Gastroesophageal sphincter (tissue), 3 donors: Measurements from ENCODE around the gene C11orf16.

Experiments
- POLR2A ChIP-seq, 2 donors: fragments of 450-650 bp; IDR thresholded peaks; one replicate each; pipeline ENCODE4 v1.6.1; 2017; ENCODE audit warnings: antibody characterized with exemption in 2 of 2, mild to moderate bottlenecking in 2 of 2, moderate library complexity in 1 of 2
- POLR2AphosphoS5 ChIP-seq: sonication (generic); formaldehyde crosslinking; IDR thresholded peaks from one replicate; pipeline ENCODE4 v1.6.1; 2017; ENCODE audit warnings: antibody characterized with exemption
- TF ChIP-seq, protein P1 (sequence below), 4 experiments: fragments of 200-600 bp in 2 of 4; fragments of 450-650 bp in 2 of 4; sonication (generic) in 1 of 4; IDR thresholded peaks; one replicate each; pipeline ENCODE4 v1.5.1; 2017 to 2019; ENCODE audit warnings: antibody characterized with exemption in 4 of 4, mild to moderate bottlenecking in 2 of 4, moderate library complexity in 2 of 4

GRCh38 chr11:8963569-8964323, 31.0 kb upstream of the C11orf16 start:
- no peak for TF ChIP-seq POLR2A (IDR thresholded peaks at IDR 0.05)
- TF ChIP-seq, protein P1, sequence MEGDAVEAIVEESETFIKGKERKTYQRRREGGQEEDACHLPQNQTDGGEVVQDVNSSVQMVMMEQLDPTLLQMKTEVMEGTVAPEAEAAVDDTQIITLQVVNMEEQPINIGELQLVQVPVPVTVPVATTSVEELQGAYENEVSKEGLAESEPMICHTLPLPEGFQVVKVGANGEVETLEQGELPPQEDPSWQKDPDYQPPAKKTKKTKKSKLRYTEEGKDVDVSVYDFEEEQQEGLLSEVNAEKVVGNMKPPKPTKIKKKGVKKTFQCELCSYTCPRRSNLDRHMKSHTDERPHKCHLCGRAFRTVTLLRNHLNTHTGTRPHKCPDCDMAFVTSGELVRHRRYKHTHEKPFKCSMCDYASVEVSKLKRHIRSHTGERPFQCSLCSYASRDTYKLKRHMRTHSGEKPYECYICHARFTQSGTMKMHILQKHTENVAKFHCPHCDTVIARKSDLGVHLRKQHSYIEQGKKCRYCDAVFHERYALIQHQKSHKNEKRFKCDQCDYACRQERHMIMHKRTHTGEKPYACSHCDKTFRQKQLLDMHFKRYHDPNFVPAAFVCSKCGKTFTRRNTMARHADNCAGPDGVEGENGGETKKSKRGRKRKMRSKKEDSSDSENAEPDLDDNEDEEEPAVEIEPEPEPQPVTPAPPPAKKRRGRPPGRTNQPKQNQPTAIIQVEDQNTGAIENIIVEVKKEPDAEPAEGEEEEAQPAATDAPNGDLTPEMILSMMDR (IDR thresholded peaks at IDR 0.05) = no peak
- TF ChIP-seq POLR2AphosphoS5 = no peak
